ENCODE results near the gene DTX2.
"Not testable (repeated sequence)": the region's sequence is repeated elsewhere in the genome, so short reads cannot be mapped to it uniquely, and the experiment has no call there.

The DTX2 gene

GRCh38 chr7:76512941-76513816 is 51.7 kb downstream of the DTX2 start:
- Histone ChIP-seq H3K36me3 (no peaks in the 10 kb centered on the region), H3K9ac (peak overlapping the region; percentile 39), H4K20me1 (no peaks in the 10 kb centered on the region), H3K9me3 (no peaks in the 10 kb centered on the region), H3K4me1 (peaks cover 37% of the 10 kb centered on the region), H3K4me2 (peak overlapping the region; percentile 75), H3K27me3 (no peaks in the 10 kb centered on the region), H3K27ac (peak overlapping the region; percentile 66), H3K4me3 (no peak overlapping the region)
- TF ChIP-seq Cebpa-rat (IDR thresholded peaks at IDR 0.05) = no peak

- Histone ChIP-seq H3K9ac (no peak overlapping the region), H3K9me3 (no peaks in the 10 kb centered on the region), H3K4me3 (no peak overlapping the region), H3K4me1 (peaks cover 37% of the 10 kb centered on the region), H4K20me1 (no peaks in the 10 kb centered on the region), H3K27ac (no peak overlapping the region), H3K27me3 (no peaks in the 10 kb centered on the region), H3K36me3 (no peaks in the 10 kb centered on the region), H3K4me2 (peak overlapping the region; percentile 75)
- no peak for TF ChIP-seq Cebpa-rat (IDR thresholded peaks at IDR 0.05)
These were observed 52.6 kb downstream of the DTX2 start for GRCh38 chr7:76513817-76514799.

GRCh38 chr7:76514926-76515771 is 53.6 kb downstream of the DTX2 start:
- Histone ChIP-seq H3K4me3 (no peak overlapping the region), H3K4me1 (peaks cover 31% of the 10 kb centered on the region), H3K4me2 (no peak overlapping the region), H3K27ac (no peak overlapping the region), H3K36me3 (no peaks in the 10 kb centered on the region), H4K20me1 (no peaks in the 10 kb centered on the region), H3K27me3 (no peaks in the 10 kb centered on the region), H3K9ac (no peak overlapping the region), H3K9me3 (no peaks in the 10 kb centered on the region)
- TF ChIP-seq Cebpa-rat (IDR thresholded peaks at IDR 0.05) = no peak

- peaks cover 26% of the 10 kb centered on the region for H3K4me1 ChIP-seq
- no peak overlapping the region for H3K4me3 ChIP-seq
- no peak overlapping the region for H3K4me2 ChIP-seq
- no peaks in the 10 kb centered on the region for H4K20me1 ChIP-seq
- no peaks in the 10 kb centered on the region for H3K9me3 ChIP-seq
- H3K27me3 ChIP-seq = no peaks in the 10 kb centered on the region
- TF ChIP-seq Cebpa-rat (IDR thresholded peaks at IDR 0.05) = no peak
- no peak overlapping the region for H3K27ac ChIP-seq
- H3K36me3 ChIP-seq = no peaks in the 10 kb centered on the region
- H3K9ac ChIP-seq = no peak overlapping the region
These were observed 54.5 kb downstream of the DTX2 start for GRCh38 chr7:76515999-76516443.

DNA sequence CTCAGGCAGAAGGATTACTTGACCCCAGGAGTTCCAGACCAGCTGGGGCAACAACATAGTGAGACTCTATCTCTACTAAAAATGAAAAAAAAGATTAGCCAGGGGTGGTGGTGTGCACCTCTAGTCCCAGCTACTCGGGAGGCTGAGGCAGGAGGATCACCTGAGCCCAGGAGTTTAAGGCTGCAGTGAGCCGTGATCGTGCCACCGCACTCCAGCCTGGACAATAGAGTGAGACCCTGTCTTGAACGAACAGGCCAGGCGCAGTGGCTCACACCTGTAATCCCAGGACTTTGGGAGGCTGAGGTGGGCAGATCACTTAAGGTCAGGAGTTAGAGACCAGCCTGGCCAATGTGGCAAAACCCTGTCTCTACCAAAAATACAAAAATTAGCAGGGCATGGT is 55.4 kb downstream of the DTX2 start:
- H3K9ac ChIP-seq, H3K4me3 ChIP-seq, H3K27ac ChIP-seq, H3K36me3 ChIP-seq, H3K4me2 ChIP-seq, H4K20me1 ChIP-seq, H3K27me3 ChIP-seq, H3K9me3 ChIP-seq: not testable (repeated sequence)
- peaks cover 26% of the 10 kb centered on the region for H3K4me1 ChIP-seq

DNA sequence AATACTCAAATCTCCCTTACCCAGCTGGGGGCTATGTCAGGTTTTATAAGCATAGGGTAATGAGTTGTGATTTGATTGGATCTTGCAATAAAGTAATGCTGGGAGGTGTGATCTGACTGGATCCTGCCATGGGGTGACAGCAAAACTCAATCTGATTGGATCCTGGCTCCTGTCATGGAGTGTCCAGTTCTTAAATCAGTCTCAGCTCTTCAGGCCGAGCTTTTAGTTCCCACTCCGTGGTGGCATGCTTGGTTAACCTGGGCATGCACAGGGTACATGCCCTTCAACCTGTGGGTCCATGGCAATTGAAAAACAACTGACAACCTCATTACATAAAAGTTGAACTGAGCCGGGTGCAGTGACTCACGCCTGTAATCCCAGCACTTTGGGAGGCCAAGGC is 64.7 kb downstream of the DTX2 start:
- H3K4me3 ChIP-seq, H3K9ac ChIP-seq, H3K4me1 ChIP-seq, H3K9me3 ChIP-seq, H4K20me1 ChIP-seq, H3K4me2 ChIP-seq, H3K27ac ChIP-seq, H3K27me3 ChIP-seq, H3K36me3 ChIP-seq: not testable (repeated sequence)

- not testable (repeated sequence) for H4K20me1 ChIP-seq, H3K9me3 ChIP-seq, H3K36me3 ChIP-seq, H3K4me3 ChIP-seq, H3K27me3 ChIP-seq, H3K27ac ChIP-seq, H3K9ac ChIP-seq, H3K4me2 ChIP-seq, H3K4me1 ChIP-seq
These were observed 70.1 kb downstream of the DTX2 start for GRCh38 chr7:76531643-76532042.

GRCh38 chr7:76543197-76543596 is 81.7 kb downstream of the DTX2 start, which contains the start of gene SPDYE16:
SPDYE16 (minus strand) TSS chr7:76543297; CDS start chr7:76541459, 1,838 bp downstream.
- H3K9ac ChIP-seq, H3K9me3 ChIP-seq, H4K20me1 ChIP-seq, H3K27me3 ChIP-seq, H3K4me3 ChIP-seq, H3K36me3 ChIP-seq, H3K4me1 ChIP-seq, H3K4me2 ChIP-seq, H3K27ac ChIP-seq: not testable (repeated sequence)

DNA sequence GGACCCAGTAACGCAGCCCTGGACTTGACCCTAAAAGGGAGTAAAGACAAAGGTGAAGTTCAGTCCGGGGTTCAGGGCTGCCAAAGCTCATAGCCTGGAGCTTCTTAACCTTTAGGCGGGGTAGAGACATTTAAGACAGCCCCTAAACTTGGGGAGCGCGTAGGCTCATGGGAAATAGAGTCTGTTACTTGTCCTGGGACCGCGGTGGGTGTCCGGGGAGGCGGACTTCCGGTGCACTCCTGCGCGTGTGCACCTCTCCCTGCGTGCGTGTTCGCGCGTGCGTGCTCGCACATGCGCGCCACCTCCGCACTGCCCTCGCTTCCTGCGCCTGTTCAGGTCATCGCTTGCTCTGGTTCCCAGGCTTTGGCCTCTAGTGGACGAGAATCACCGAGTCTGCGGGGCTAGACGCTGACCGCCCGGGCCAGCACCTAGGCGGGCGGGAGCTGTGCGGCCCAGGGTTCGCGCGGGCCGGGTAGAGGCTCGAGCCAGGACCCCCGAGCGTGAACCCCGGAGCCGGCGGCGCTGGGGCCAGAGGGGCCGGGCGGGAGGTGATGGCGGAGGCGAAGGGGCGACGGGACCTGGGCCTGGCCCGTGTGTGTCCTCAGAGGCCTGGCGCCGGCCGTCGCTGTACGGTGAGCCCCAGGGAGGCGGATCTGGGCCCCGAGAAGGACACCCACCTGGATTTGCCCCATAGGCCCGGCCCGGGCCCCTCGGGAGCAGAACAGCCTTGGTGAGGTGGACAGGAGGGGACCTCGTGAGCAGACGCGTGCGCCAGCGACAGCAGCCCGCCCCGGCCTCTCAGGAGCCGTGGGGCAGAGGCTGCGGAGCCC is 87.7 kb downstream of the DTX2 start:
- not testable (repeated sequence) for H4K20me1 ChIP-seq, H3K9me3 ChIP-seq, H3K4me1 ChIP-seq, H3K36me3 ChIP-seq, H3K27me3 ChIP-seq
- H3K27ac ChIP-seq = peak overlapping the region; percentile 93
- peak overlapping the region; percentile 73 for H3K4me2 ChIP-seq
- H3K9ac ChIP-seq = peak overlapping the region; percentile 95
- H3K4me3 ChIP-seq = peak overlapping the region; percentile 92

- H3K36me3 ChIP-seq, H3K27me3 ChIP-seq: not testable (repeated sequence)
- H3K4me3 ChIP-seq = peak overlapping the region; percentile 92
These were observed 88.3 kb downstream of the DTX2 start for GRCh38 chr7:76549855-76550248.

DNA sequence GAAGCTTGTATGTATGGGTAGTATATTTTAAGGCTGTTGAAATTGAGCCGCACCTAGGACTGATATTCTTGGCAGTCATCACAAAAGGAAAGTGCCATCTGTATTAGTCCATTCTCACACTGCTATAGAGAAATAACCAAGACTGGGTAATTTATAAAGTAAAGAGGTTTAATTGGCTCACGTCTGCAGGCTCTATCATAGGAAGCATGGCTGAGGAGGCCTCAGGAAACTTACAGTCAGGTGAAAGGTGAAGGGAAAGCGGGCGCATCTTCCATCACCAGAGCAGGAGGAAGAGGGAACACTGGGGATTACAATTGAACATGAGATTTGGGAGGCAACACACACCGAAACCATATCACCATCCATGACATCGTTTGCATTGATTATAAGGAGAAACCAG is 90.5 kb downstream of the DTX2 start:
- H3K4me1 ChIP-seq, H3K9ac ChIP-seq, H3K4me3 ChIP-seq, H3K27me3 ChIP-seq, H3K4me2 ChIP-seq, H3K9me3 ChIP-seq, H3K27ac ChIP-seq: not testable (repeated sequence)
- H3K36me3 ChIP-seq = peaks cover 18% of the 10 kb centered on the region
- H4K20me1 ChIP-seq = peaks cover 14% of the 10 kb centered on the region; the same call in 1 of the 2 replicates

More at GRCh38 chr7:76549855-76550248, 88.3 kb downstream of the DTX2 start:
- Histone ChIP-seq H3K9ac (peak overlapping the region; percentile 95), H3K4me2 (peak overlapping the region; percentile 73), H3K27ac (peak overlapping the region; percentile 93)
- not testable (repeated sequence) for H3K4me1 ChIP-seq, H3K9me3 ChIP-seq, H4K20me1 ChIP-seq

Data from BLaER1 (cell line).